HG02678 (cell line): ENCODE results near the gene ACTRT2.

Experiments used
- ATAC-seq: cut with Tn5 transposase; IDR thresholded peaks from one replicate; pipeline ENCODE4 v1.9.1; 2021; ENCODE audit warnings: mild to moderate bottlenecking, moderate library complexity; ENCODE audit not compliant: unreplicated experiment

The ACTRT2 gene

DNA sequence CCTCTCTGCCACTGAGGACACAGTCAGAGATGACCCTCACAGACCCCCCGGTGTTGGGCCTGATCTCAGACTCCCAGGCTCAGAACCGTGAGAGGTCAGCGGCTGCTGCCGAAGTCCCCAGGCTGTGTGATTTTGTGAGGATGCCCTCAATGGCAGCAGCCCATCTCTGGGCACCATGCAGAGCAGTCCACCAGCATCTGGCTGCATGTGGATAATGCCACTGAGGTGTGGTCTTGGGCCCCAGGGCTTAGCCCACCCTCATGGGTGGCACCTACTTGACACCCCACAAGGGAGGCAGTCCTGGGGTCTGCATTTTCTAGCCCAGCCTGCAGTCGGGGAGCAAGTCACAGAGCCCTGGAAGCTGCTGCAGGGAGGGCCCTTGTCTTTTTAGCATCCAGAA, 5.5 kb upstream of the ACTRT2 start:
- ATAC-seq = no peak

- ATAC-seq = no peak
These were observed 4.4 kb upstream of the ACTRT2 start for GRCh38 chr1:3016641-3017439.

- ATAC-seq = no peak
These were observed 3.7 kb upstream of the ACTRT2 start for GRCh38 chr1:3017440-3018050.

GRCh38 chr1:3018051-3018471, 3.2 kb upstream of the ACTRT2 start:
- no peak for ATAC-seq

DNA sequence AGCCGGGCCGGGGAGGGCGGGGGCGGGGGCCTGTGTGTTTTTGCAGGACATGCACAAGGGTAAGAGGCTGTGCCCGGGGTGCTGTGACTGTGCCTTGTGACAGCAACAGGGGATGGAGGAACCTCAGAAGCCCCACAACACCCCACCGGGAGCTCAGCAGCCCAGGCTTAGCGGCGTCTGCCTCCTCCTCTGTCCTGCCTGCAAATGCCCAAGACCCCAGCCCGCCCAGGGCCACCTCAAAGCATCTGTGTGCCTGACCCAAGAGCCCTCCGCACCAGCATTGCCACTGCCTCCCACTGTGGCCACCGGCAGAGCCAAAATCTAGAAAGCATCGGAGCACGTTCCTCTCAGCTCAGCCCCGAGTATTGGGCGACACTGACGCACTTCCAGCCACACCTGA, 2.7 kb upstream of the ACTRT2 start:
- no peak for ATAC-seq

GRCh38 chr1:3019007-3019515, 2.2 kb upstream of the ACTRT2 start:
- no peak for ATAC-seq

GRCh38 chr1:3019516-3020051, 1.7 kb upstream of the ACTRT2 start:
- ATAC-seq = no peak

DNA sequence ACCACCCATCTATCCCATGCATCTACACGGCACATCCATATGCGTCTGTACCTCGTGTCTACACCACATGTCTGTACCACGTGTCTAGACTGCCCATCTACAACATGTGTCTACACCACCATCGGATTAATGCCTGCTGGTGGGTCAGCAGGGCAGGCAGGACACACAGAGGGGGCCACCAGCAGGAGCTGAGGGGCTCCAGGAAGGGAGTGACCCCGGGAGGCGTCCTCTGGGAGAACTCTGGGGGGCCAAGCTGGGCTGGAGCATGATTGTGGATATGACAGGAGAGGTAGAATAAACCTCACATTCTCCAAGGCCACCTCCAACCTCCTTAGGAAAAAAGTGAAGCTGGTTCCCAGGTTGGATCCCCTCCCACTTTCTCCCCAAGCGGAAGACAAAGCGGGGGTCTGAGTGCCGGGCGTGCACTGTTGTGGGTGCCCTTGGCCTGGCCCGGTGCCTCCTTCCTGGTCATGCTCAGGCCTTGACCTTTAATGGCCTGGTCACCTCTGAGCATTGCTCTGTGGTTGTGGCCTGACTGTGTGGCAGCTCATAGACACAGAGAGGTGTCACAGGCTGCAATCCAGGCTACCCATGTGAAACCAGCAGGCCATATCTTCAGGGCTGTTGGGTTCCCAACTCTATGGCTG, 881 bp upstream of the ACTRT2 start:
- no peak for ATAC-seq

- ATAC-seq = no peak
These were observed 634 bp downstream of the ACTRT2 start for GRCh38 chr1:3021801-3022401.

DNA sequence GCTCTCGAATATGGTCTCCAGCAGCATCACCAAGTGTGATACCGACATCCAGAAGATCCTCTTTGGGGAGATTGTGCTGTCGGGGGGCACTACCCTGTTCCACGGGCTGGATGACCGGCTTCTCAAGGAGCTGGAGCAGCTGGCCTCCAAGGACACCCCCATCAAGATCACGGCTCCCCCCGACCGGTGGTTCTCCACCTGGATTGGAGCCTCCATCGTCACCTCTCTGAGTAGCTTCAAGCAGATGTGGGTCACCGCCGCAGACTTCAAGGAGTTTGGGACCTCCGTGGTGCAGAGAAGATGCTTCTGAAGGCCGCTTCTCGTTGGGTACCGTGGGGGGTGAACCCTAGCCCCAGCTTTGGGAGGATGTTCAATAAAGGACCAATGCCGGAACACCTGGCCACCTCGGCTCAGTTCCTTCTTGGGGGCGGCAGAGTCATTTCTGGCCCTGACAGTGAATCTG, 1.3 kb downstream of the ACTRT2 start:
- no peak for ATAC-seq

DNA sequence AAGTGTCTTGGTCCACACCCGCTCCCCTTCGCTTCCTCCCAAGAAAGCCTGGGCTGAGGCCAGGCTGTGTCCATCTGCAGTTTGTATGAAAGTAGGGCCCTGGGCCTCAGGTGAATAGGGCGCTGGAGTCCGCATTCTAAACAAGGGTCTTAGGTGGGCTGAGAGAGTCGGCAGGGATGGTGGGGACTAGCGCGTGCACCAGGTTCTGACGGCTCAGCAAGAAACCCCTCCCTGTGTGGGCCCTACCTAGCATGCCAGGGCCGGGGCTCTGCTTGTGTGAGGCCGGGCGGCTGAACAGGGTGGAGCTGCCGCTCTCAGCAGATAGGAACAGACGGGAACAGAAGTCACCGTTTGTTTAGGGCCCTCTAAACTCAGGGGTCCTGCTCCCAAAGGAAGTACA, 1.7 kb downstream of the ACTRT2 start:
- no peak for ATAC-seq

- ATAC-seq = no peak
These were observed 2.8 kb downstream of the ACTRT2 start for GRCh38 chr1:3024019-3024418.

DNA sequence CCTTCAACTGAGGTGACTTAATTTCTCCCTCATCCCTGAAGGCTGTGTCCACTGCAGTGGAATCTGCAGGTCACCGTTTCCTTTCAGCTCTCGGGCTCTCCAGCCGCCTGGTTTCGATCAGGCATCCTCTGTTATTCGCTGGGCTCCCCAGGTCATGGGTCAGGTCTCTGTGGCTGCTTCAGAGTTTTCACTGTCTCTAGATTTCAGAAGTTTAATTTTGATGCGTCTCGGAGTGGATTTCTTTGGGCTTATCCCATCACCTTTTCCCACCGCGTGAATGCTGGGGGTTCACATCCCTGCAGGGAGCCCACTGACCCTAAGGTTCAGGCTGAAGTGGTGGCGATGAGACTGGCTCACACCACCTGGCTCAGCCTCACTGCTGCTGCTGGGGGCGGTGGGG, 3.3 kb downstream of the ACTRT2 start:
- no peak for ATAC-seq

DNA sequence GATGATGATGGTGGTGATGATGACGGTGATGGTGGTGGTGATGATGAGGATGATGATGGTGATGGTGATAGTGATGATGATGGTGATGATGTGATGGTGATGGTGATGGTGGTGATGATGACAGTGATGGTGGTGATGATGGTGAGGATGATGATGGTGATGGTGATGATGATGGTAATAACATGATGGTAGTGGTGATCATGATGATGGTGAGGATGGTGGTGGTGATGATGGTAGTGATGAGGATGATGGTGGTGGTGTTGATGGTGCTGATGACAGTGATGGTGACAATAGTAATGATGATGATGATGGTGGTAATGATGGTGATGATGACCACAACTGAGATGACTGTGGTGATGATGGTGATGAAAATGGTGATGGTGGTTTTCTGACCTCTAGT, 4.9 kb downstream of the ACTRT2 start:
- no peak for ATAC-seq

DNA sequence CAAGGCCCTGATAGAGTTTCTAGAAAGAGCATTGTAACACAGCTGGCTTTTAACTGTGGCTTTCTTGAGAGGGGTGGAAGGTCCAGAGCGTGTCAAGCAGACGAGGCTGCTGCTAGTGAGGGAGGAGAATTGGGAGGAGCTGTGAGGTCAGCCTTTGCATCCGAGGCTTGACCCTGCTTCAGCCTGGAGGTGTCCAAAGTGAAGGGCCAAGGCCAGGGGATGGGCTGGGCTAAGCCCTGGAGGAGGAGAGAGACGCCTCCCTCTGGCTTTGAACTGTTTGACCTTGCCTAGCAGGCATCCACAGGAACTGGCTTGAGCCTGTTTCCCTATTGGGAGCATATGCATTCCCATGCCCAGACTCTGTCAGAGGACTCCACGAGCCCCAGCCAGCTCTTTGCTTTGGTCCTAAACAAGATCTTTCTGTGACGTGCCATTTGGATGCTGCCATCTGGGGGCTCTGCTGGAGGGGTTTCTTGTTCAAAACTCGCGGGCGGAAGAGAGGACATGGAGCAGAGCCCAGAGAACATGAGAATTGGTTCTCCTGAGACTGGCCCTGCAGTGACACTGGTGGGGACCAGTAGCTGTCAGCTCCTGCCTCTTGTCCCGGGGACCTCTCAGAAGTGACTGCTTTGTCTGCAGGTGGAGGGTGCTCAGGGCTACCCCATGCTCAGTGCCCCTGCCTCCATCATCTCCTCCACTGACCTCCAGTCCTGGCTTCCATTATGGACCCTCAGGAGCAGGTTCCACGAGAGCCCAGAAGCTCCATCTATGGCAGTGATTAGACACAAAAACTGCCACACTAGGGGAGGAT, 5.5 kb downstream of the ACTRT2 start:
- no peak for ATAC-seq

GRCh38 chr1:3027611-3028371, 6.5 kb downstream of the ACTRT2 start:
- ATAC-seq = no peak

- no peak for ATAC-seq
These were observed 7.4 kb downstream of the ACTRT2 start for GRCh38 chr1:3028531-3029282.

DNA sequence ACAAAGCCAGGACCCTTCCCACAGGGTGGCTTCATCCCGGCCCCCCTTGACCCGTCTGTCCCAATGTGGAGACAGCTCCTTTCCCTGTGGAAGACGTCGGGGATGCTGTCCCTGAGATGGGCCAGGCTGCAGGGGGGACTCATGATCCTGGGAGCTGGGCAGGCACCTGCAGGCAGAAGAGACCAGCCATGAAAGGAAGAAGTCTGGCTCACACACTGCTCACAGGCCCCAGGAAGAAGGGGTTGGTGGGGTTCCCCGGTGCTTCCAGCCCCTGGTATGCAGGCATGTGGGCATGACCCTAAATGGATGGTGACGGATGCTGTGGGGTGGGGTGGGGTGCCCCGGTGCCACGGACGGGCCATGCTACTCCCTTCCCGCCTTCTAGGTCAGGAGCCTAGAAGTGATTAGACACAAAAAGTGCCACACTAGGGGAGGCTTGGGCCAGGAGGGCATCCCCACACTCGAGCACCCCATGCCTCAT, 8.3 kb downstream of the ACTRT2 start:
- no peak for ATAC-seq
